Measurements from ENCODE around the gene NDUFC2. TPM values are rescaled to one million over a fixed set of nuclear protein-coding genes. Genes with fewer than 3 reads are reported as not detected.

Gene NDUFC2
- total RNA-seq, 3 donors from 2014 or later: 168 to 208 (median 183) TPM

- peak; percentile 79 to 84 (median 84) for DNase-seq
- intact Hi-C loops (cut with DNase I, micrococcal nuclease): no loop called here
- TF ChIP-seq CTCF (IDR thresholded peaks at IDR 0.05): no peak
- peak; percentile 35 for ATAC-seq
- Histone ChIP-seq H3K4me1 (ENCODE audit: low read depth) (peaks cover 49% of the 10 kb centered on the region), H3K36me3 (ENCODE audit: low read depth) (no peaks in the 10 kb centered on the region), H3K4me3 (no peak overlapping the region), H3K9me3 (no peaks in the 10 kb centered on the region)
These were observed 39.6 kb downstream of the NDUFC2 start for GRCh38 chr11:78039919-78040671.

- no peak for TF ChIP-seq CTCF (IDR thresholded peaks at IDR 0.05)
- DNase-seq (no peak), ATAC-seq (no peak)
- Histone ChIP-seq H3K36me3 (ENCODE audit: low read depth) (no peaks in the 10 kb centered on the region), H3K4me3 (no peak overlapping the region), H3K4me1 (ENCODE audit: low read depth) (peaks cover 45% of the 10 kb centered on the region), H3K9me3 (no peaks in the 10 kb centered on the region)
- intact Hi-C loops (cut with DNase I, micrococcal nuclease): no loop called here
These were observed 40.2 kb downstream of the NDUFC2 start for GRCh38 chr11:78039391-78039918.

GRCh38 chr11:78038697-78039313, 40.9 kb downstream of the NDUFC2 start:
- no peaks in the 10 kb centered on the region for H3K36me3 ChIP-seq (ENCODE audit: low read depth)
- intact Hi-C loops (cut with DNase I, micrococcal nuclease): no loop called here
- no peak overlapping the region for H3K4me3 ChIP-seq
- peak; percentile 80 for ATAC-seq
- peaks cover 45% of the 10 kb centered on the region for H3K4me1 ChIP-seq (ENCODE audit: low read depth)
- peak; percentile 70 to 78 (median 77) for DNase-seq
- no peaks in the 10 kb centered on the region for H3K9me3 ChIP-seq
- no peak for TF ChIP-seq CTCF (IDR thresholded peaks at IDR 0.05)

GRCh38 chr11:78037825-78038620, 41.6 kb downstream of the NDUFC2 start:
- TF ChIP-seq CTCF (IDR thresholded peaks at IDR 0.05): no peak
- DNase-seq: no peak
- ATAC-seq: no peak
- Histone ChIP-seq H3K4me3 (no peak overlapping the region), H3K9me3 (no peaks in the 10 kb centered on the region), H3K36me3 (ENCODE audit: low read depth) (no peaks in the 10 kb centered on the region), H3K4me1 (ENCODE audit: low read depth) (peaks cover 43% of the 10 kb centered on the region)
- intact Hi-C loops (cut with DNase I, micrococcal nuclease): no loop called here

GRCh38 chr11:78037056-78037455, 42.6 kb downstream of the NDUFC2 start:
- DNase-seq (peak; percentile 77 to 86 (median 82)), ATAC-seq (peak; percentile 86)
- H3K4me1 ChIP-seq (ENCODE audit: low read depth): peaks cover 40% of the 10 kb centered on the region
- no peaks in the 10 kb centered on the region for H3K9me3 ChIP-seq
- intact Hi-C loops (cut with DNase I, micrococcal nuclease): no loop called here
- H3K4me3 ChIP-seq: no peak overlapping the region
- H3K36me3 ChIP-seq (ENCODE audit: low read depth): no peaks in the 10 kb centered on the region
- no peak for TF ChIP-seq CTCF (IDR thresholded peaks at IDR 0.05)

All from mucosa of descending colon (tissue), 3 donors.